Activated CD4-positive, alpha-beta T cell treated with anti-CD3 and anti-CD28 coated beads for 24 hours (primary cell): ENCODE data around the gene SEC24D.
"Not testable (repeated sequence)": the region's sequence is repeated elsewhere in the genome, so short reads cannot be mapped to it uniquely, and the experiment has no call there.

Experiments used
- DNase-seq, 2 donors: peaks; one replicate each; pipeline ENCODE4 v3.0.0-alpha.2; 2020; ENCODE audit warnings: low read depth in 2 of 2

SEC24D gene

GRCh38 chr4:118835571-118836300, at the start of gene SEC24D:
TSS of gene SEC24D (minus strand) at chr4:118836126. CDS start at chr4:118833696, 2,430 bp downstream.
- peak; percentile 73 to 77 for DNase-seq

- DNase-seq, result no peak
Observed at GRCh38 chr4:118884716-118885115, 48.8 kb upstream of the SEC24D start.

- DNase-seq, result no peak
Observed at GRCh38 chr4:118883861-118884260, 47.9 kb upstream of the SEC24D start.

GRCh38 chr4:118881512-118882146, 45.7 kb upstream of the SEC24D start:
- DNase-seq, result no peak

GRCh38 chr4:118879409-118879808, 43.5 kb upstream of the SEC24D start:
- no peak for DNase-seq

- not testable (repeated sequence) for DNase-seq
Observed at GRCh38 chr4:118878507-118878906, 42.6 kb upstream of the SEC24D start.

- DNase-seq, result no peak
Observed at GRCh38 chr4:118877797-118878196, 41.9 kb upstream of the SEC24D start.

GRCh38 chr4:118872181-118872580, 36.3 kb upstream of the SEC24D start:
- no peak for DNase-seq

GRCh38 chr4:118869808-118870342, 33.9 kb upstream of the SEC24D start:
- no peak for DNase-seq

- DNase-seq, result no peak
Observed at GRCh38 chr4:118867311-118868067, 31.6 kb upstream of the SEC24D start.

GRCh38 chr4:118866442-118866841, 30.5 kb upstream of the SEC24D start:
- no peak for DNase-seq

GRCh38 chr4:118865091-118865708, 29.3 kb upstream of the SEC24D start:
- no peak for DNase-seq

- no peak for DNase-seq
Observed at GRCh38 chr4:118858779-118859178, 22.9 kb upstream of the SEC24D start.

GRCh38 chr4:118857760-118858159, 21.8 kb upstream of the SEC24D start:
- no peak for DNase-seq

GRCh38 chr4:118850488-118851173, 14.7 kb upstream of the SEC24D start:
- DNase-seq, result no peak

- no peak for DNase-seq
Observed at GRCh38 chr4:118849867-118850487, 14.1 kb upstream of the SEC24D start.

- DNase-seq, result no peak
Observed at GRCh38 chr4:118848901-118849300, 13.0 kb upstream of the SEC24D start.

GRCh38 chr4:118848242-118848641, 12.3 kb upstream of the SEC24D start:
- no peak for DNase-seq

- DNase-seq, result no peak
Observed at GRCh38 chr4:118846979-118847378, 11.1 kb upstream of the SEC24D start.

- no peak for DNase-seq
Observed at GRCh38 chr4:118845552-118846050, 9.7 kb upstream of the SEC24D start.

- no peak for DNase-seq
Observed at GRCh38 chr4:118843237-118843636, 7.3 kb upstream of the SEC24D start.
